Measurements from ENCODE around the gene DUOXA2. TPM values are rescaled to one million over a fixed set of nuclear protein-coding genes. Genes with fewer than 3 reads are reported as not detected.

DUOXA2 gene
- total RNA-seq, 1 experiment from 2014 or later, result 1.6 TPM

DNA sequence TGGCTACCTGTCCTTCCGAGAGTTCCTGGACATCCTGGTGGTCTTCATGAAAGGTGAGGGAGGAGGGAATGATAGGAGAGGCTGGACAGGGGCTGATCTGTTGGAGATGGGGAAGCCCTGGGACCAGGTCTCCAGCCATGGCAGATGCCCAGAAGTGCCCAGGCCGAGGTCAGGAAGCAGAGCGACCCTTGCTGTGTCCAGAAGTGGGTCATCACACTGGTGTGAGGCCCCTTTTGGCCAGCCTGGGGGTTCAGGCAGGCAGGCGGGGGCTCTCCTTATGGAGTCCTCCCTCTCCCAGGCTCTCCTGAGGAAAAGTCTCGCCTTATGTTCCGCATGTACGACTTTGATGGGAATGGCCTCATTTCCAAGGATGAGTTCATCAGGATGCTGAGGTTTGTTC lies 33.5 kb downstream of the DUOXA2 start:
- Mint-ChIP-seq H3K4me3 (ENCODE audit: unreplicated experiment) (no peak overlapping the region), H3K4me1 (ENCODE audit: low read depth, unreplicated experiment) (peaks cover 6% of the 10 kb centered on the region), H3K27ac (ENCODE audit: unreplicated experiment) (peak overlapping the region; percentile 32), H3K9me3 (ENCODE audit: unreplicated experiment) (no peaks in the 10 kb centered on the region), H3K36me3 (ENCODE audit: insufficient read depth, unreplicated experiment) (no peaks in the 10 kb centered on the region), H3K27me3 (ENCODE audit: insufficient read depth, unreplicated experiment) (no peaks in the 10 kb centered on the region)
- POLR2A ChIA-PET, result interaction anchor here (1.0 kb wide), 1 partner anchor 29 kb away, joined by 4 read pairs; no protein-coding TSS in a partner anchor
- CTCF ChIA-PET, result interaction anchor here (1.0 kb wide), 1 partner anchor 30 kb away, joined by 3 read pairs; no protein-coding TSS in a partner anchor
- no TSS peak for BruUV-seq (replicated peaks)
- Histone ChIP-seq H3K36me3 (ENCODE audit: control insufficient read depth, insufficient read depth, low read length) (no peaks in the 10 kb centered on the region), H3K27me3 (replicated peaks; ENCODE audit: control insufficient read depth, insufficient read depth, low read length) (no peaks in the 10 kb centered on the region), H3K9me3 (no peaks in the 10 kb centered on the region), H3K4me3 (ENCODE audit: low read depth, low read length) (no peak overlapping the region), H3K4me1 (peaks cover 5% of the 10 kb centered on the region; the same call in 1 of the 2 replicates)
- intact Hi-C loops (cut with micrococcal nuclease; ENCODE audit: unreplicated experiment), result no loop called here
- TF ChIP-seq, protein P1, sequence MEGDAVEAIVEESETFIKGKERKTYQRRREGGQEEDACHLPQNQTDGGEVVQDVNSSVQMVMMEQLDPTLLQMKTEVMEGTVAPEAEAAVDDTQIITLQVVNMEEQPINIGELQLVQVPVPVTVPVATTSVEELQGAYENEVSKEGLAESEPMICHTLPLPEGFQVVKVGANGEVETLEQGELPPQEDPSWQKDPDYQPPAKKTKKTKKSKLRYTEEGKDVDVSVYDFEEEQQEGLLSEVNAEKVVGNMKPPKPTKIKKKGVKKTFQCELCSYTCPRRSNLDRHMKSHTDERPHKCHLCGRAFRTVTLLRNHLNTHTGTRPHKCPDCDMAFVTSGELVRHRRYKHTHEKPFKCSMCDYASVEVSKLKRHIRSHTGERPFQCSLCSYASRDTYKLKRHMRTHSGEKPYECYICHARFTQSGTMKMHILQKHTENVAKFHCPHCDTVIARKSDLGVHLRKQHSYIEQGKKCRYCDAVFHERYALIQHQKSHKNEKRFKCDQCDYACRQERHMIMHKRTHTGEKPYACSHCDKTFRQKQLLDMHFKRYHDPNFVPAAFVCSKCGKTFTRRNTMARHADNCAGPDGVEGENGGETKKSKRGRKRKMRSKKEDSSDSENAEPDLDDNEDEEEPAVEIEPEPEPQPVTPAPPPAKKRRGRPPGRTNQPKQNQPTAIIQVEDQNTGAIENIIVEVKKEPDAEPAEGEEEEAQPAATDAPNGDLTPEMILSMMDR (IDR thresholded peaks at IDR 0.05; ENCODE audit: insufficient read depth in 1 of 2, low read depth in 1 of 2, low read length in 1 of 2, severe bottlenecking in 1 of 2, unreplicated experiment in 1 of 2), result no peak
- no peak for DNase-seq

DNA sequence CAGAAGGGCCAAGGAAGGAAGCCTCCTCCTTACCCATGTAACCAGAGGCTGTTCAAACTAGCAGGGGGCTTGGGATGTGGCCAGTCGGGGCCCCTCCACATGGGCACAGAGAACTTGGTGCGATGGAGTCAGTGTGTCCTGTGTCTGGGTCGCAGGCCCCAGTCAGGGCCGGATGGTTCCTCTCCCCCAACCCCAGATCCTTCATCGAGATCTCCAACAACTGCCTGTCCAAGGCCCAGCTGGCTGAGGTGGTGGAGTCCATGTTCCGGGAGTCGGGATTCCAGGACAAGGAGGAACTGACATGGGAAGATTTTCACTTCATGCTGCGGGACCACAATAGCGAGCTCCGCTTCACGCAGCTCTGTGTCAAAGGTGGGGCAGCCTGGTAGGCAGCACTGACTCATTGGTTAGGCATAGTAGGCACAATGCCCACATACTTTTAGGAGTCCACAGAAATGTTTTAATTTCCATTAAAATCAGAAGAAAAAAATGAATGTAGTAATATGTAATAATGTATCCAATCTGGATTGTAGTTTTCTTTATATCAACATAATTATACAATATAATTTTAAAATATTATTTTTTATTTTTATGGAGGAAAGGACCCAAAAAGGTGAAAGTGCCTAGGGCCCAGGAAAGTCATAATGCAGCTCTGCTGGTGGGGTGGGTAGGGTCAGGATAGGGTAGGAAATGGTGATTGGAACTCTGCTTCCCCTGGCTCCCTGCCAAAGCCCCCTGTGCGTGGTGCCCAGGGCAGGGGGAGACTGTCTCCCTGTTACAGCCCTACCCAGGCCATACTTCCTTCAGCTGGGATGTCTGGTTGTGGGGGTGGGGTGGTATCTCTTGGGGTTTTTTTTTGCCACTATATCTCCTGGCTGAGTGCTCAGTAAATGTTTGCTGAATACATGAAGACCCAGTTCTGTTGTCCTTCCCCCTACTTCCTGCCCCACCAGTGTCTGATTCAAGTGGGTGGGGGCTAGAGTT lies 34.2 kb downstream of the DUOXA2 start:
- Mint-ChIP-seq H3K4me1 (ENCODE audit: low read depth, unreplicated experiment) (peaks cover 6% of the 10 kb centered on the region), H3K27ac (ENCODE audit: unreplicated experiment) (peak overlapping the region; percentile 49), H3K9me3 (ENCODE audit: unreplicated experiment) (no peaks in the 10 kb centered on the region), H3K36me3 (ENCODE audit: insufficient read depth, unreplicated experiment) (no peaks in the 10 kb centered on the region), H3K27me3 (ENCODE audit: insufficient read depth, unreplicated experiment) (no peaks in the 10 kb centered on the region), H3K4me3 (ENCODE audit: unreplicated experiment) (no peak overlapping the region)
- no peaks in the 10 kb centered on the region for H3K36me3 ChIP-seq (ENCODE audit: control insufficient read depth, insufficient read depth, low read length)
- no peak for DNase-seq
- ChIA-PET CTCF (interaction anchor here (1.0 kb wide), 1 partner anchor 13 kb away, joined by 4 read pairs; no protein-coding TSS in a partner anchor), POLR2A (no interaction called here)
- no peak overlapping the region for H3K4me3 ChIP-seq (ENCODE audit: low read depth, low read length)
- TF ChIP-seq, protein P1 (IDR thresholded peaks at IDR 0.05; ENCODE audit: insufficient read depth in 1 of 2, low read depth in 1 of 2, low read length in 1 of 2, severe bottlenecking in 1 of 2, unreplicated experiment in 1 of 2), result no peak
- intact Hi-C loops (cut with micrococcal nuclease; ENCODE audit: unreplicated experiment), result no loop called here
- no TSS peak for BruUV-seq (replicated peaks)
- peaks cover 5% of the 10 kb centered on the region; the same call in 1 of the 2 replicates for H3K4me1 ChIP-seq
- H3K9me3 ChIP-seq, result no peaks in the 10 kb centered on the region
- H3K27me3 ChIP-seq (replicated peaks; ENCODE audit: control insufficient read depth, insufficient read depth, low read length), result no peaks in the 10 kb centered on the region

DNA sequence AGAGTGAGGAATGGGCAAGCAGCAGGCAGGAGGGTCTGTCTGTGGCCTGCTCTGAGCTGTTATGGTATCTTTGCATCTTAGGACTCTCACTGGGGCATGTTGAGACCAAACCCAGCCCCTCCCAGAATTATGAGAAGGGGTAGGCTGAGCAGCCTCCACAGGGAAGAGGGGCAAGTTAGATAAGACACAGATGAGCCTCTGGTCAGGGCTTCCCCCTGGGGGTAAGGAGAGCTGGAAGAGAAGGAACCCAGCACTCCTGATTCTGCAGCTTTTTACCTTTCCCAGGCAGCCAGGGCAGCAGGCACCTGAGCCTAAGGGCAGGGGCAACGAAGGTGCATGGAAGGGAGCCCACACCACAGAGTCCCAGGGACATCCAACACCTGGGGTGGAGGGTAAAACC lies 34.9 kb downstream of the DUOXA2 start:
- H3K36me3 Mint-ChIP-seq (ENCODE audit: insufficient read depth, unreplicated experiment), result no peaks in the 10 kb centered on the region
- no peak for DNase-seq
- intact Hi-C loops (cut with micrococcal nuclease; ENCODE audit: unreplicated experiment), result no loop called here
- Histone ChIP-seq H3K36me3 (ENCODE audit: control insufficient read depth, insufficient read depth, low read length) (no peaks in the 10 kb centered on the region), H3K4me1 (peaks cover 5% of the 10 kb centered on the region; the same call in 1 of the 2 replicates), H3K4me3 (ENCODE audit: low read depth, low read length) (no peak overlapping the region), H3K27me3 (replicated peaks; ENCODE audit: control insufficient read depth, insufficient read depth, low read length) (no peaks in the 10 kb centered on the region), H3K9me3 (no peaks in the 10 kb centered on the region)
- TF ChIP-seq, protein P1 (IDR thresholded peaks at IDR 0.05; ENCODE audit: insufficient read depth in 1 of 2, low read depth in 1 of 2, low read length in 1 of 2, severe bottlenecking in 1 of 2, unreplicated experiment in 1 of 2), result no peak
- no peak overlapping the region for H3K4me3 Mint-ChIP-seq (ENCODE audit: unreplicated experiment)
- H3K27ac Mint-ChIP-seq (ENCODE audit: unreplicated experiment), result peak overlapping the region; percentile 49
- no TSS peak for BruUV-seq (replicated peaks)
- POLR2A ChIA-PET, result no interaction called here
- H3K27me3 Mint-ChIP-seq (ENCODE audit: insufficient read depth, unreplicated experiment), result no peaks in the 10 kb centered on the region
- CTCF ChIA-PET, result interaction anchor here (1.0 kb wide), 1 partner anchor 12 kb away, joined by 4 read pairs; no protein-coding TSS in a partner anchor
- peaks cover 6% of the 10 kb centered on the region for H3K4me1 Mint-ChIP-seq (ENCODE audit: low read depth, unreplicated experiment)
- H3K9me3 Mint-ChIP-seq (ENCODE audit: unreplicated experiment), result no peaks in the 10 kb centered on the region
